Immature natural killer cell (primary cell): ENCODE results near the gene MUC5B. TPM values are rescaled to one million over a fixed set of nuclear protein-coding genes. Genes with fewer than 3 reads are reported as not detected.

Source experiments
- DNase-seq, 3 donors: peaks; one replicate each; pipeline ENCODE4 v3.0.0; 2022; ENCODE audit warnings: mixed read lengths in 1 of 3
- H3K27ac Mint-ChIP-seq, 6 donors: one replicate each; pipeline ENCODE4 v1.8.0; 2020; ENCODE audit warnings: mixed read lengths in 6 of 6, mild to moderate bottlenecking in 5 of 6, inconsistent platforms in 4 of 6, moderate library complexity in 3 of 6
- H3K27me3 Mint-ChIP-seq, 3 donors: one replicate each; pipeline ENCODE4 v1.8.0; 2020 to 2021; ENCODE audit warnings: low read depth in 3 of 3, mild to moderate bottlenecking in 3 of 3, mixed read lengths in 3 of 3, moderate library complexity in 3 of 3, inconsistent platforms in 1 of 3
- H3K36me3 Mint-ChIP-seq, 3 donors: one replicate each; pipeline ENCODE4 v1.8.0; 2020; ENCODE audit warnings: mixed read lengths in 3 of 3, inconsistent platforms in 2 of 3, mild to moderate bottlenecking in 2 of 3
- H3K4me1 Mint-ChIP-seq, 2 donors: one replicate each; pipeline ENCODE4 v1.8.0; 2020; ENCODE audit warnings: inconsistent platforms in 2 of 2, mild to moderate bottlenecking in 2 of 2, mixed read lengths in 2 of 2, moderate library complexity in 1 of 2
- H3K4me3 Mint-ChIP-seq, 5 donors: one replicate each; pipeline ENCODE4 v1.8.0; 2020; ENCODE audit warnings: mild to moderate bottlenecking in 5 of 5, mixed read lengths in 5 of 5, inconsistent platforms in 3 of 5, moderate library complexity in 3 of 5
- H3K9me3 Mint-ChIP-seq, 6 donors: one replicate each; pipeline ENCODE4 v1.8.0; 2020; ENCODE audit warnings: mild to moderate bottlenecking in 6 of 6, mixed read lengths in 6 of 6, inconsistent platforms in 4 of 6, moderate library complexity in 3 of 6
- polyA plus RNA-seq, 3 donors: library from polyadenylated mRNA; unstranded; fragments of 300-500 nt; fragmentation: Illumina TruSeq; gene quantifications; one replicate each; pipeline ENCODE4 v1.2.3, GENCODE V29; 2021

MUC5B gene
- polyA plus RNA-seq, 3 donors from 2014 or later, result not detected

- DNase-seq, result no peak
- no peaks in the 10 kb centered on the region for H3K4me1 Mint-ChIP-seq
- H3K27ac Mint-ChIP-seq, result no peak overlapping the region
- H3K4me3 Mint-ChIP-seq, result no peak overlapping the region
- peaks cover 4 to 15% (median 9%) of the 10 kb centered on the region in 3 donors for H3K27me3 Mint-ChIP-seq
- H3K9me3 Mint-ChIP-seq, result peaks cover 3 to 11% (median 8%) of the 10 kb centered on the region in 6 donors
- peaks cover 0 to 4% (median 4%) of the 10 kb centered on the region in 3 donors for H3K36me3 Mint-ChIP-seq
These were observed 5.7 kb upstream of the MUC5B start for GRCh38 chr11:1217151-1217550.

GRCh38 chr11:1218256-1218787 is 4.5 kb upstream of the MUC5B start:
- Mint-ChIP-seq H3K9me3 (peaks cover 0 to 1% (median under 1%) of the 10 kb centered on the region in 6 donors), H3K36me3 (no peaks in the 10 kb centered on the region), H3K27ac (no peak overlapping the region), H3K4me3 (no peak overlapping the region), H3K4me1 (no peaks in the 10 kb centered on the region), H3K27me3 (peaks cover 2 to 15% (median 9%) of the 10 kb centered on the region in 3 donors)
- DNase-seq, result no peak

- Mint-ChIP-seq H3K4me3 (no peak overlapping the region), H3K36me3 (no peaks in the 10 kb centered on the region), H3K27me3 (peaks cover 2 to 15% (median 10%) of the 10 kb centered on the region in 3 donors), H3K4me1 (no peaks in the 10 kb centered on the region), H3K27ac (no peak overlapping the region), H3K9me3 (peaks cover 0 to 1% (median 0%) of the 10 kb centered on the region in 6 donors)
- DNase-seq, result no peak
These were observed 3.9 kb upstream of the MUC5B start for GRCh38 chr11:1218788-1219445.

- Mint-ChIP-seq H3K36me3 (no peaks in the 10 kb centered on the region), H3K27me3 (peaks cover 2 to 15% (median 9%) of the 10 kb centered on the region in 3 donors), H3K4me3 (no peak overlapping the region), H3K4me1 (no peaks in the 10 kb centered on the region), H3K9me3 (peaks cover 0 to 1% (median 0%) of the 10 kb centered on the region in 6 donors), H3K27ac (no peak overlapping the region)
- DNase-seq, result no peak
These were observed 3.4 kb upstream of the MUC5B start for GRCh38 chr11:1219446-1219833.

GRCh38 chr11:1219834-1220815 is 2.7 kb upstream of the MUC5B start:
- Mint-ChIP-seq H3K36me3 (no peaks in the 10 kb centered on the region), H3K27ac (no peak overlapping the region), H3K9me3 (peaks cover 0 to 1% (median 0%) of the 10 kb centered on the region in 6 donors), H3K4me3 (no peak overlapping the region), H3K4me1 (no peaks in the 10 kb centered on the region), H3K27me3 (peaks cover 2 to 9% (median 6%) of the 10 kb centered on the region in 3 donors)
- no peak for DNase-seq

- no peak overlapping the region for H3K27ac Mint-ChIP-seq
- no peaks in the 10 kb centered on the region for H3K4me1 Mint-ChIP-seq
- no peak overlapping the region for H3K4me3 Mint-ChIP-seq
- peaks cover 0 to 1% (median 0%) of the 10 kb centered on the region in 6 donors for H3K9me3 Mint-ChIP-seq
- H3K27me3 Mint-ChIP-seq, result peaks cover 2 to 7% (median 4%) of the 10 kb centered on the region in 3 donors
- H3K36me3 Mint-ChIP-seq, result no peaks in the 10 kb centered on the region
- no peak for DNase-seq
These were observed 1.7 kb upstream of the MUC5B start for GRCh38 chr11:1220941-1221721.

- DNase-seq, result no peak
- Mint-ChIP-seq H3K27ac (no peak overlapping the region), H3K4me1 (no peaks in the 10 kb centered on the region), H3K36me3 (no peaks in the 10 kb centered on the region), H3K9me3 (no peaks in the 10 kb centered on the region), H3K27me3 (peaks cover 2 to 4% (median 4%) of the 10 kb centered on the region in 3 donors), H3K4me3 (no peak overlapping the region)
These were observed 986 bp upstream of the MUC5B start for GRCh38 chr11:1221848-1222311.

GRCh38 chr11:1223346-1224110 is 662 bp downstream of the MUC5B start:
- H3K27me3 Mint-ChIP-seq, result peaks cover 2% of the 10 kb centered on the region in 3 donors
- H3K9me3 Mint-ChIP-seq, result no peaks in the 10 kb centered on the region
- H3K27ac Mint-ChIP-seq, result no peak overlapping the region
- H3K4me3 Mint-ChIP-seq, result no peak overlapping the region
- DNase-seq, result no peak
- no peaks in the 10 kb centered on the region for H3K4me1 Mint-ChIP-seq
- no peaks in the 10 kb centered on the region for H3K36me3 Mint-ChIP-seq

GRCh38 chr11:1224111-1224490 is 1.2 kb downstream of the MUC5B start:
- no peaks in the 10 kb centered on the region for H3K9me3 Mint-ChIP-seq
- no peaks in the 10 kb centered on the region for H3K4me1 Mint-ChIP-seq
- H3K4me3 Mint-ChIP-seq, result no peak overlapping the region
- H3K27ac Mint-ChIP-seq, result no peak overlapping the region
- DNase-seq, result no peak
- no peaks in the 10 kb centered on the region for H3K36me3 Mint-ChIP-seq
- peaks cover 2% of the 10 kb centered on the region in 3 donors for H3K27me3 Mint-ChIP-seq

- no peak for DNase-seq
- H3K36me3 Mint-ChIP-seq, result no peaks in the 10 kb centered on the region
These were observed 1.9 kb downstream of the MUC5B start for GRCh38 chr11:1224491-1225385.

GRCh38 chr11:1225386-1226225 is 2.7 kb downstream of the MUC5B start:
- Mint-ChIP-seq H3K27me3 (peaks cover 2% of the 10 kb centered on the region in 3 donors), H3K36me3 (no peaks in the 10 kb centered on the region), H3K27ac (no peak overlapping the region), H3K4me1 (no peaks in the 10 kb centered on the region), H3K4me3 (no peak overlapping the region), H3K9me3 (no peaks in the 10 kb centered on the region)
- DNase-seq, result no peak

More at GRCh38 chr11:1224491-1225385, 1.9 kb downstream of the MUC5B start:
- H3K4me1 Mint-ChIP-seq, result no peaks in the 10 kb centered on the region
- no peak overlapping the region for H3K27ac Mint-ChIP-seq
- no peaks in the 10 kb centered on the region for H3K9me3 Mint-ChIP-seq
- peaks cover 2% of the 10 kb centered on the region in 3 donors for H3K27me3 Mint-ChIP-seq
- H3K4me3 Mint-ChIP-seq, result no peak overlapping the region
